H9 (cell line): Measurements from ENCODE around the gene SLC7A14. TPM values are rescaled to one million over a fixed set of nuclear protein-coding genes. Genes with fewer than 3 reads are reported as not detected.

Experiments used
- DNase-seq: peaks from one replicate; pipeline ENCODE4 v3.0.0-alpha.2; 2017
- H2AFZ ChIP-seq: one replicate; pipeline ENCODE4 v1.6.1; 2013; ENCODE audit warnings: mild to moderate bottlenecking, low read length, control low read depth, moderate library complexity
- H2AK5ac ChIP-seq: 2 replicates; pipeline ENCODE4 v1.6.1; 2013; ENCODE audit warnings: low read length, control low read depth, mixed read lengths; ENCODE audit not compliant: insufficient read length
- H2BK120ac ChIP-seq: one replicate; pipeline ENCODE4 v1.6.1; 2013; ENCODE audit warnings: low read depth, mild to moderate bottlenecking, low read length, control low read depth, inconsistent platforms; ENCODE audit not compliant: poor library complexity, severe bottlenecking
- H2BK12ac ChIP-seq: 2 replicates; pipeline ENCODE4 v1.6.1; 2013; ENCODE audit warnings: low read length, control low read depth, mixed read lengths, low read depth; ENCODE audit not compliant: insufficient read length
- H2BK15ac ChIP-seq: 2 replicates; pipeline ENCODE4 v1.6.1; 2013; ENCODE audit warnings: low read depth, low read length, control low read depth
- H2BK20ac ChIP-seq: one replicate; pipeline ENCODE4 v1.6.1; 2013; ENCODE audit warnings: low read depth, mild to moderate bottlenecking, low read length, control low read depth, inconsistent platforms; ENCODE audit not compliant: poor library complexity, severe bottlenecking
- H2BK5ac ChIP-seq: 2 replicates; pipeline ENCODE4 v1.6.1; 2013; ENCODE audit warnings: low read length, control low read depth, mixed read lengths; ENCODE audit not compliant: insufficient read length
- H3K14ac ChIP-seq: 2 replicates; pipeline ENCODE4 v1.6.1; 2013; ENCODE audit warnings: low read length, control low read depth; ENCODE audit not compliant: insufficient read depth
- H3K18ac ChIP-seq: 2 replicates; pipeline ENCODE4 v1.6.1; 2013; ENCODE audit warnings: low read depth, mild to moderate bottlenecking, mixed read lengths, low read length, control low read depth; ENCODE audit not compliant: insufficient read length
- H3K23ac ChIP-seq: 2 replicates; pipeline ENCODE4 v1.6.1; 2013; ENCODE audit warnings: low read length, control low read depth, mixed read lengths, low read depth; ENCODE audit not compliant: insufficient read length
- H3K23me2 ChIP-seq: 2 replicates; pipeline ENCODE4 v1.6.1; 2013; ENCODE audit warnings: low read depth, mild to moderate bottlenecking, mixed read lengths, low read length, control low read depth; ENCODE audit not compliant: insufficient read length, poor library complexity, severe bottlenecking
- H3K27ac ChIP-seq: 2 replicates; pipeline ENCODE4 v1.5.1; 2013; ENCODE audit warnings: low read length, control low read depth, mixed read lengths, low read depth; ENCODE audit not compliant: insufficient read length
- H3K27me3 ChIP-seq: 2 replicates; pipeline ENCODE4 v1.6.1; 2013; ENCODE audit warnings: low read length, control low read depth, inconsistent platforms; ENCODE audit not compliant: insufficient read depth
- H3K4ac ChIP-seq: 2 replicates; pipeline ENCODE4 v1.6.1; 2013; ENCODE audit warnings: low read depth, mild to moderate bottlenecking, control low read depth, inconsistent platforms, low read length, moderate library complexity
- H3K4me1 ChIP-seq: 2 replicates; pipeline ENCODE4 v1.6.1; 2013; ENCODE audit warnings: low read length, control low read depth, inconsistent platforms; ENCODE audit not compliant: insufficient read depth
- H3K4me2 ChIP-seq: 2 replicates; pipeline ENCODE4 v1.6.1; 2013; ENCODE audit warnings: low read length, control low read depth, mixed read lengths; ENCODE audit not compliant: insufficient read length, insufficient read depth
- H3K56ac ChIP-seq: 2 replicates; pipeline ENCODE4 v1.6.1; 2013; ENCODE audit warnings: low read depth, mild to moderate bottlenecking, mixed read lengths, low read length, control low read depth; ENCODE audit not compliant: insufficient read length
- H3K79me1 ChIP-seq: 2 replicates; pipeline ENCODE4 v1.6.1; 2013; ENCODE audit warnings: low read depth, mild to moderate bottlenecking, moderate library complexity, low read length, control low read depth, inconsistent platforms; ENCODE audit not compliant: insufficient read depth, poor library complexity, severe bottlenecking
- H3K79me2 ChIP-seq: 2 replicates; pipeline ENCODE4 v1.6.1; 2013; ENCODE audit warnings: low read length, control low read depth, inconsistent platforms; ENCODE audit not compliant: insufficient read depth
- H3K9ac ChIP-seq: 2 replicates; pipeline ENCODE4 v1.6.1; 2013; ENCODE audit warnings: low read length, control low read depth, mixed read lengths; ENCODE audit not compliant: insufficient read length; ENCODE audit errors: extremely low read depth
- H3K9me3 ChIP-seq: one replicate; pipeline ENCODE4 v1.6.1; 2013; ENCODE audit warnings: low read depth, low read length, inconsistent platforms; ENCODE audit not compliant: control insufficient read depth
- H3T11ph ChIP-seq: one replicate; pipeline ENCODE4 v1.6.1; 2013; ENCODE audit warnings: mild to moderate bottlenecking, low read length, control low read depth, inconsistent platforms
- H4K20me1 ChIP-seq: one replicate; pipeline ENCODE4 v1.6.1; 2013; ENCODE audit not compliant: control insufficient read depth, insufficient read length, insufficient read depth
- H4K5ac ChIP-seq: 2 replicates; pipeline ENCODE4 v1.6.1; 2013; ENCODE audit warnings: low read depth, mild to moderate bottlenecking, mixed read lengths, low read length, control low read depth; ENCODE audit not compliant: insufficient read length
- H4K8ac ChIP-seq: replicated peaks from 2 replicates; pipeline ENCODE4 v1.6.1; 2013; ENCODE audit warnings: low read length, control low read depth, mixed read lengths, low read depth; ENCODE audit not compliant: insufficient read length
- H4K91ac ChIP-seq: 2 replicates; pipeline ENCODE4 v1.6.1; 2013; ENCODE audit warnings: low read depth, mild to moderate bottlenecking, moderate library complexity, mixed read lengths, low read length, control low read depth; ENCODE audit not compliant: insufficient read length
- H3K27ac Mint-ChIP-seq, 3 experiments: 2 replicates in 2 of 3; 3 replicates in 1 of 3; pipeline ENCODE4 v1.8.0; 2020 to 2021; ENCODE audit warnings: mixed read lengths in 3 of 3, mild to moderate bottlenecking in 1 of 3, moderate library complexity in 1 of 3
- H3K27me3 Mint-ChIP-seq: 2 replicates; pipeline ENCODE4 v1.8.0; 2021; ENCODE audit warnings: low read depth, mild to moderate bottlenecking, moderate library complexity, mixed read lengths
- H3K36me3 Mint-ChIP-seq, 3 experiments: 2 replicates in 2 of 3; 3 replicates in 1 of 3; pipeline ENCODE4 v1.8.0; 2020 to 2021; ENCODE audit warnings: low read depth in 3 of 3, mixed read lengths in 3 of 3; ENCODE audit not compliant: insufficient read depth in 1 of 3
- H3K4me1 Mint-ChIP-seq, 2 experiments: 2 replicates each; pipeline ENCODE4 v1.8.0; 2020; ENCODE audit warnings: mixed read lengths in 2 of 2
- H3K4me3 Mint-ChIP-seq, 2 experiments: 2 replicates in 1 of 2; 3 replicates in 1 of 2; pipeline ENCODE4 v1.8.0; 2020 to 2021; ENCODE audit warnings: mild to moderate bottlenecking in 2 of 2, mixed read lengths in 2 of 2, moderate library complexity in 1 of 2
- H3K9me3 Mint-ChIP-seq, 2 experiments: 2 replicates in 1 of 2; 3 replicates in 1 of 2; pipeline ENCODE4 v1.8.0; 2020; ENCODE audit warnings: mild to moderate bottlenecking in 2 of 2, mixed read lengths in 2 of 2, moderate library complexity in 1 of 2
- WGBS: extraction: QIAGEN DNeasy Blood & Tissue Kit; methylation state at CpG from one replicate; pipeline ENCODE4 v1.1.7; 2013; ENCODE audit warnings: missing lambda C conversion rate, low lambda C conversion rate, mixed read lengths; ENCODE audit not compliant: insufficient read length; ENCODE audit errors: extremely low coverage; 5-methylcytosine and 5-hydroxymethylcytosine counted together
- total RNA-seq: library from RNA; stranded (reverse); gene quantifications from 2 replicates; pipeline ENCODE4 v1.2.1, GENCODE V29; 2021
- TF ChIP-seq, protein P1 (sequence below): fragments of 200-600 bp; sonication (generic); conservative IDR thresholded peaks from 3 replicates; pipeline ENCODE4 v1.8.0; 2021; ENCODE audit warnings: antibody characterized with exemption, mild to moderate bottlenecking

SLC7A14 gene
- total RNA-seq, 1 experiment from 2014 or later = 0.42 TPM

DNA sequence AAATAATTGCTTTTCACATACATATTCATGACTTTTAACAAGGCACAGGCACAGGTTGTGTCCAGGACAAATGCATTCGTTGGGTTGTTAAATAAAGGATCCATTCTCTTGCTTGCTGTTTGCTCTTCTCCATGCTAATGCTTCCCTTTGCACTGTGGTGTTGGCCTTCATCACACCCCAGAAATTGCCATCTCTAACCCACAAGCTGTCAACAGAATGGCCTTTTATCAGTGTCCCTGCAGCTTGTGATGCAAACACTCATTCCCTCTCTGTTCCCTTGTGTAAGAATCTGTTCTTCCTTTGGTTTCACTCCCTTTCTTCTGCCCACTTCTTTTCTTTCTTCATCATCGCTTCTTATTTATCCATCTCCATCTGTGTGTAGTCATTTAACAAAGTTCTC lies 72.2 kb downstream of the SLC7A14 start:
- H3K23me2 ChIP-seq = no peaks in the 10 kb centered on the region
- H3K79me1 ChIP-seq = no peaks in the 10 kb centered on the region
- no peak overlapping the region for H3T11ph ChIP-seq
- H2BK5ac ChIP-seq = no peak overlapping the region
- no peaks in the 10 kb centered on the region for H3K9me3 ChIP-seq
- no peak overlapping the region for H3K27ac ChIP-seq
- H2BK12ac ChIP-seq = no peak overlapping the region
- H4K20me1 ChIP-seq = no peaks in the 10 kb centered on the region
- H3K27me3 Mint-ChIP-seq = no peaks in the 10 kb centered on the region
- H3K4me3 Mint-ChIP-seq = no peak overlapping the region
- H3K27me3 ChIP-seq = no peaks in the 10 kb centered on the region
- no peak overlapping the region for H3K18ac ChIP-seq
- no peak overlapping the region for H3K9ac ChIP-seq
- no peak overlapping the region for H3K14ac ChIP-seq
- no peaks in the 10 kb centered on the region; the same call in 1 of the 2 replicates for H3K4me1 ChIP-seq
- no peak overlapping the region for H4K91ac ChIP-seq
- H2BK15ac ChIP-seq = no peak overlapping the region
- H4K8ac ChIP-seq = no peak overlapping the region
- TF ChIP-seq, protein P1, sequence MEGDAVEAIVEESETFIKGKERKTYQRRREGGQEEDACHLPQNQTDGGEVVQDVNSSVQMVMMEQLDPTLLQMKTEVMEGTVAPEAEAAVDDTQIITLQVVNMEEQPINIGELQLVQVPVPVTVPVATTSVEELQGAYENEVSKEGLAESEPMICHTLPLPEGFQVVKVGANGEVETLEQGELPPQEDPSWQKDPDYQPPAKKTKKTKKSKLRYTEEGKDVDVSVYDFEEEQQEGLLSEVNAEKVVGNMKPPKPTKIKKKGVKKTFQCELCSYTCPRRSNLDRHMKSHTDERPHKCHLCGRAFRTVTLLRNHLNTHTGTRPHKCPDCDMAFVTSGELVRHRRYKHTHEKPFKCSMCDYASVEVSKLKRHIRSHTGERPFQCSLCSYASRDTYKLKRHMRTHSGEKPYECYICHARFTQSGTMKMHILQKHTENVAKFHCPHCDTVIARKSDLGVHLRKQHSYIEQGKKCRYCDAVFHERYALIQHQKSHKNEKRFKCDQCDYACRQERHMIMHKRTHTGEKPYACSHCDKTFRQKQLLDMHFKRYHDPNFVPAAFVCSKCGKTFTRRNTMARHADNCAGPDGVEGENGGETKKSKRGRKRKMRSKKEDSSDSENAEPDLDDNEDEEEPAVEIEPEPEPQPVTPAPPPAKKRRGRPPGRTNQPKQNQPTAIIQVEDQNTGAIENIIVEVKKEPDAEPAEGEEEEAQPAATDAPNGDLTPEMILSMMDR = no peak
- H3K79me2 ChIP-seq = no peaks in the 10 kb centered on the region
- H4K5ac ChIP-seq = no peak overlapping the region
- no peaks in the 10 kb centered on the region for H3K36me3 Mint-ChIP-seq
- no peak overlapping the region for H2AFZ ChIP-seq
- no peaks in the 10 kb centered on the region for H3K9me3 Mint-ChIP-seq
- H2BK120ac ChIP-seq = no peak overlapping the region
- no CpG with 5 or more reads among the region's 2 CpGs for WGBS
- H3K4me1 Mint-ChIP-seq = peaks cover 0 to 7% of the 10 kb centered on the region in 2 experiments; a peak in 1 of 4 replicates
- DNase-seq = no peak
- no peak overlapping the region for H3K56ac ChIP-seq
- H2AK5ac ChIP-seq = no peak overlapping the region
- no peak overlapping the region for H3K23ac ChIP-seq
- H3K4ac ChIP-seq = no peak overlapping the region
- H2BK20ac ChIP-seq = no peak overlapping the region
- H3K27ac Mint-ChIP-seq = no peak overlapping the region
- no peak overlapping the region for H3K4me2 ChIP-seq
